GM12874 (cell line): ENCODE data around the gene CTDP1.

Source experiments
- CTCF ChIP-seq: IDR thresholded peaks from 2 replicates; pipeline ENCODE4 v1.5.1; 2011; ENCODE audit warnings: low read depth, mild to moderate bottlenecking, control low read depth, low read length, moderate library complexity; ENCODE audit not compliant: insufficient read depth

Gene CTDP1

DNA sequence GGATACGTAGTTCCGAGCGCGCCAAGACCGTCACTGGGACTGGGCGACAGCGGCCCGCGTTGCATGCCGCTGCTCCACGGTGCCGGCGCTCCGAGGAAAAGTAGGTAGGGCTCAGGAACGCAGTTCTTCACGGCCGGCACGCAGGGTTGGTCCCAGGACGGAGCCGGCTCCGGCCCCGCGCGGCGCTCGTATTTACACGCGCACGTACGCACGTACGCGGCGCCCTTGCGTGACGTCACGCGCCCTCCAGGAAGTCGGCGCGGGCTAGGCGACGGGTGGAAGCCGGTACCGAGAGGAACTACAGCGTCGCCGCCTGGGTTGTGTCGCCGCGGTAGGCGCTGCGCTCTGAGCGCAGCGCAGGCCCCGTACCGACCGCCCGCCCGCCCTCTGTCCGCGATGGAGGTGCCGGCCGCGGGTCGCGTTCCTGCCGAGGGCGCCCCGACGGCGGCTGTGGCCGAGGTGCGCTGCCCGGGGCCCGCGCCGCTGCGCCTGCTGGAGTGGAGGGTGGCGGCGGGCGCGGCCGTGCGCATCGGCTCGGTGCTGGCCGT lies at the start of gene CTDP1:
Gene CTDP1, plus strand, starts transcription at position 252 of the 548 bp plus-strand sequence. Its CDS starts 145 bp downstream, at position 397.
- no peak for TF ChIP-seq CTCF

DNA sequence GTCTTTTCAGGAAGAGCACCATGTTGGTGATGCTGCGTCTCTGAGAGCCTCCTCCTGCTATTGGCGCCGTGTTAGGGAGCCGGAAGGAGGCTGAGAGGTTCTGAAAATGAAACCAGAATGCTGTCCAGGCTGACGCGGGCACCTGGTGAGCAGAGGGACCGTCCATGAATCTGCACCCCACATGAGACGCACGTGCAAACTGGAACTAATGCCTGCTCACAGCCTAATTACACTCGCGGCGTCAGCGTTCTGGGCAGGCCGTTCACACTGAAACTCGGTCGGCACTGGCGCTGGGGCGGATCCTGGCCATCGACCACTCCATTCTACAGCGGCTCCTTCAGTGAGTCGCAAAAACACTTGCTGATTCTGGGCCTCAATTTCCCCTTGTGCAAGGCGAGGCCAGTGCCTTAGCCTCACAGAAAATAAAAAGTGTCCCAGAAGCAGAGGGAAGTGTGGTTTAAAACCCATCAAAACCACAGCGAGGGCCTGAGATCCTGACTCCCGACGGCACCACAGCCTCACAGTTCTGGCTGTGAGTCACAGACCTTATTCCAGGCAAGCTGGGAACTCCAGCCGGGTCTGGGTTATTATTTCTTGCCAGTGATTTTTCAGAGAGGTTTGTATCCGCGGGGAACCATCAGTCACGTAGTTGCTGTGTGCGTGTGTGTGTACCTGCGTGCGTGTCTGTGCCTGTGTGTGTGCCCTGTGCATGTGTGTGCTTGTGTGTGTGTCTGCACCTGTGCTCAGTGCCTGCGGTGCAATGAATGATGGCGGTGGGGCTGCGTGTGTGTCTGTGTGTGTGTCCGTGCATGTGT lies 49.1 kb upstream of the CTDP1 start:
- no peak for TF ChIP-seq CTCF

GRCh38 chr18:79631096-79631507 lies 48.5 kb upstream of the CTDP1 start:
- TF ChIP-seq CTCF: no peak

GRCh38 chr18:79631761-79632446 lies 47.7 kb upstream of the CTDP1 start:
- no peak for TF ChIP-seq CTCF

DNA sequence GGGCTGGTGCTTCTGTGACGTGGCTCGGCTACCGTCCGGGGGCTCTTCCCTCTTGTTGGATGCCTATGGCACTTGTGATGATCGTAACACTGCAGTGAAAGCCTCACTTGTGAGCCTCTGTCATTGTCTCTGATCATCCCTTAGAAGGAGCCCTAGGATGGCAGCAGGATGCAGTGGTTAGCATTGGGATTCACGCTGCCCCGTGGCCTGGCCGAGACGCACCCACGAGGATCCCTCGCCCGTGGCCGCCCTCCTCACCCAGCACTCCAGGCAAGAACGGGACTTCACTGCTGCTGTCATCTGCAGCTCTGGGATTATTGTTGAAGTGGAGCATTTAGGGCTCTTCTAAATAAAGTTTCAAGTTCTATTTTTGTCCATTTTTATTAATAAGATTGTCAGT lies 46.8 kb upstream of the CTDP1 start:
- TF ChIP-seq CTCF: no peak

DNA sequence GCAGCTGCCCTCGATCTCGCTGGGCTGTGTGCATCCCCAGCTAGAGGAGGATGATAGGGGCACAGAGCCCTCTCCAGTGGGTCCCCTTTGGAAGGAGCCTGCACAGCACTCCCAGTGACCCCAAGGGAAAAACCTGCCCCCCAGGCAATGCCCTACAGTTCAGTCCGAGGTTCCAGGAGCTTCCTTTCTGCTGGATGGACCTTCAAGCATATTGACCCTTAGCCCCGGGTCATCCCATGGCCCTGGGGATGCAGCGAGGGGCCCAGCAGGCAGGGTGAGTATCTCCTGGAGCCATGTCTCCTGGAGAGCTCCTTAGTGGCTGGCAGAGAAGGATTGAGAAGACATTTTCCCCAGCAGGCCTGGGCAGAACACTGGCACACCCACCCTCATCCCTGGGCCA lies 45.4 kb upstream of the CTDP1 start:
- TF ChIP-seq CTCF: no peak
